A549 (cell line): ENCODE data around the gene MACROD1.

Source experiments
- CTCF ChIP-seq: fragments of >200 bp; sonication (Bioruptor Twin); formaldehyde crosslinking; IDR thresholded peaks from 3 replicates; pipeline ENCODE4 v1.5.1; 2016
- ELK1 ChIP-seq: fragments of 150-350 bp; IDR thresholded peaks from 2 replicates; pipeline ENCODE4 v1.6.1; 2014; ENCODE audit warnings: low read depth, mild to moderate bottlenecking, low read length
- MAX ChIP-seq: IDR thresholded peaks from 2 replicates; pipeline ENCODE4 v1.6.1; 2012
- MYC ChIP-seq: IDR thresholded peaks from 2 replicates; pipeline ENCODE4 v1.6.1; 2012; ENCODE audit warnings: mild to moderate bottlenecking, inconsistent platforms, low read length, improper control_type of control experiment, borderline replicate concordance
- NPAS2 ChIP-seq: fragments of 250-450 bp; sonication (Bioruptor Pico); IDR thresholded peaks from 2 replicates; pipeline ENCODE4 v1.8.0; 2022; ENCODE audit warnings: mild to moderate bottlenecking, moderate library complexity, borderline replicate concordance
- RARB ChIP-seq: fragments of 250-450 bp; sonication (Bioruptor Pico); IDR thresholded peaks from 2 replicates; pipeline ENCODE4 v1.8.0; 2021; ENCODE audit warnings: mild to moderate bottlenecking, moderate library complexity
- REST ChIP-seq: fragments of 200-600 bp; sonication (generic); IDR thresholded peaks from 2 replicates; pipeline ENCODE4 v1.6.1; 2016; ENCODE audit warnings: antibody characterized with exemption, mild to moderate bottlenecking, moderate library complexity

GRCh38 chr11:64057890-64058289, 108.0 kb downstream of the MACROD1 start:
- no peak for TF ChIP-seq CTCF
- no peak for TF ChIP-seq REST
- TF ChIP-seq MYC = no peak
- TF ChIP-seq NPAS2 (CRISPR knock-in tag) = no peak
- TF ChIP-seq RARB (CRISPR knock-in tag) = no peak
- no peak for TF ChIP-seq ELK1
- no peak for TF ChIP-seq MAX
